Kidney (tissue), 14 donors: ENCODE measurements around the gene PARVB. TPM values are rescaled to one million over a fixed set of nuclear protein-coding genes. Genes with fewer than 3 reads are reported as not detected.

Experiments used
- DNase-seq, 5 donors: peaks; one replicate each; pipeline ENCODE4 v3.0.0-alpha.2; 2013 to 2020
- FAIRE-seq: peaks from 2 replicates; lab custom pipeline; 2012; peaks lifted over from hg19 to GRCh38; lab: Jason Lieb, UNC
- H3K27ac ChIP-seq, 2 donors: one replicate each; pipeline ENCODE4 v1.7.0; 2013; ENCODE audit warnings: low read depth in 2 of 2, low read length in 2 of 2, inconsistent platforms in 1 of 2
- H3K27me3 ChIP-seq: one replicate; pipeline ENCODE4 v1.7.1; 2013; ENCODE audit warnings: low read length, inconsistent platforms; ENCODE audit not compliant: control insufficient read depth, insufficient read depth
- H3K36me3 ChIP-seq, 3 donors: one replicate each; pipeline versions ENCODE4 v1.7.0 to v1.7.1; 2013; ENCODE audit warnings: low read length in 3 of 3, control low read depth in 1 of 3, inconsistent platforms in 1 of 3; ENCODE audit not compliant: insufficient read depth in 3 of 3, control insufficient read depth in 2 of 3
- H3K4me1 ChIP-seq, 3 donors: one replicate each; pipeline versions ENCODE4 v1.7.0 to v1.7.1; 2013; ENCODE audit warnings: low read length in 3 of 3, inconsistent platforms in 1 of 3, low read depth in 1 of 3; ENCODE audit not compliant: control insufficient read depth in 2 of 3, insufficient read depth in 2 of 3
- H3K4me3 ChIP-seq, 3 donors: one replicate each; pipeline versions ENCODE4 v1.7.0 to v1.8.1; 2013; ENCODE audit warnings: low read length in 3 of 3, control low read depth in 1 of 3, inconsistent platforms in 1 of 3
- H3K9ac ChIP-seq, 3 donors: one replicate each; pipeline versions ENCODE4 v1.7.0 to v1.7.1; 2013; ENCODE audit warnings: low read length in 3 of 3, control low read depth in 1 of 3, inconsistent platforms in 1 of 3
- H3K9me3 ChIP-seq, 3 donors: one replicate each; pipeline versions ENCODE4 v1.7.0 to v1.7.1; 2013; ENCODE audit warnings: low read length in 3 of 3, control low read depth in 1 of 3, inconsistent platforms in 1 of 3; ENCODE audit not compliant: control insufficient read depth in 2 of 3, insufficient read depth in 1 of 3
- CTCF ChIP-seq: IDR thresholded peaks from 3 replicates; pipeline ENCODE4 v1.5.1; 2012; ENCODE audit warnings: mild to moderate bottlenecking, moderate library complexity, borderline replicate concordance; ENCODE audit not compliant: insufficient read depth; ENCODE audit errors: extremely low read depth
- intact Hi-C: fragments of 100-400 bp; cut with DNase I; formaldehyde crosslinking; loops from one replicate; pipeline ENCODE4 v1.11.1; 2022
- polyA plus RNA-seq: library from polyadenylated mRNA; stranded (reverse); fragments of 350-450 nt; fragmentation: Illumina TruSeq; extraction: RNeasy Lipid Tissue Mini Kit (QIAGEN cat#74804); gene quantifications from one replicate; pipeline ENCODE4 v1.2.3, GENCODE V29; 2014; ENCODE audit warnings: low read depth, low replicate concordance; ENCODE audit not compliant: insufficient read depth
- total RNA-seq: library from RNA; stranded (reverse); fragmentation: NEBNext Ultra II Directional; extraction: Animal tissue kit (Norgen Biotek cat#: 25700); gene quantifications from one replicate; pipeline ENCODE4 v1.2.1, GENCODE V29; 2021
- donor health status: control.
- donor health status: control.
- donor health status: control.
- donor health status: control.
- donor health status: control.
- donor health status: DM: yes; HTN: yes; CAD: no.
- donor health status: Normal renal cell carcinoma (clear cell type).

Gene PARVB
- total and polyA plus RNA-seq, 2 donors from 2014 or later: 32.9 to 51.1 TPM

DNA sequence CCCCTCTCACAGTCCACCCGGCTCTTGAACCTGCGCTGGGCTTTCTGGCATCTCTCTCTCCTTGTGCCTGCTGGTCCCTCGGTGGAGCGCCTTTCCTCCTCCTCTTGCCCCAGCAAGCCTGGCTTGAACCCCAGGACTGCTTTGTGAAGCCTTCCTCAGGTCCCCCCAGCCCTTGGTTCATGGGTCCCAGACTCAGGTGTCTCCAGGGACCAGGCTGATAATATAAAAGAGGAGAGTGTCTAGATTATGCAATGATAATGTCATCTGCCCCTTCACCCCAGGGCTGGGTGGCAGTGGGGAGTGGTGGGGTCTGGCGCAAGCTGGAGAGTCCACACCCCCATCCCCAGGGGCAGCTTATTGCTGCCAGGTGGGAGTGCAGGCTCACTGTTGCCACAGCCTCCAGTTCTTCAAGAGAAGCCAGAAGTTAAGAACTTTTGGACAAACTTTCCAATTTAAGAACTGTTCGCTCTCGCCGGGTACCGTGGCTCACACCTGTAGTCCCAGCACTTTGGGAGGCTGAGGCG is 120.0 kb downstream of the PARVB start:
- Histone ChIP-seq H3K36me3 (no peaks in the 10 kb centered on the region), H3K27ac (no peak overlapping the region), H3K4me1 (no peaks in the 10 kb centered on the region), H3K4me3 (no peak overlapping the region), H3K9ac (no peak overlapping the region), H3K9me3 (no peaks in the 10 kb centered on the region), H3K27me3 (no peaks in the 10 kb centered on the region)
- TF ChIP-seq CTCF: no peak
- intact Hi-C loops: no loop called here
- DNase-seq: no peak
- no peak for FAIRE-seq

- Histone ChIP-seq H3K27me3 (no peaks in the 10 kb centered on the region), H3K4me1 (no peaks in the 10 kb centered on the region), H3K36me3 (no peaks in the 10 kb centered on the region), H3K27ac (no peak overlapping the region), H3K9me3 (no peaks in the 10 kb centered on the region), H3K9ac (no peak overlapping the region), H3K4me3 (no peak overlapping the region)
- no peak for FAIRE-seq
- intact Hi-C loops: no loop called here
- no peak for DNase-seq
- no peak for TF ChIP-seq CTCF
These were observed 121.4 kb downstream of the PARVB start for GRCh38 chr22:44145544-44145943.

- Histone ChIP-seq H3K4me1 (no peaks in the 10 kb centered on the region), H3K27ac (no peak overlapping the region), H3K36me3 (no peaks in the 10 kb centered on the region), H3K9me3 (no peaks in the 10 kb centered on the region), H3K9ac (no peak overlapping the region), H3K4me3 (no peak overlapping the region), H3K27me3 (no peaks in the 10 kb centered on the region)
- TF ChIP-seq CTCF: no peak
- DNase-seq: no peak
- intact Hi-C loops: no loop called here
- FAIRE-seq: no peak
These were observed 122.2 kb downstream of the PARVB start for GRCh38 chr22:44146088-44146861.
